Measurements from ENCODE around the gene CARMIL3.

- TF ChIP-seq EZH2 (IDR thresholded peaks at IDR 0.05; ENCODE audit: insufficient read depth, poor library complexity, severe bottlenecking) (no peak), EZH2phosphoT487 (IDR thresholded peaks at IDR 0.05; ENCODE audit: insufficient read depth, low read depth) (no peak)
Measured at GRCh38 chr14:24064856-24065255, 13.0 kb downstream of the CARMIL3 start.

Measured in GM23248 (cell line).